Panc1 (cell line): ENCODE measurements around the gene ZNF831. TPM values are rescaled to one million over a fixed set of nuclear protein-coding genes. Genes with fewer than 3 reads are reported as not detected.

ENCODE experiments used
- ATAC-seq: fragments of 200-7000 bp; cut with Tn5 transposase; 2 replicates; pipeline ENCODE4 v1.9.1; 2020; ENCODE audit warnings: mild to moderate bottlenecking, moderate library complexity
- BruUV-seq: library from RNA; stranded (reverse); fragments of 400-500 nt; replicated peaks from 2 replicates; lab custom pipeline; 2021; lab: Mats Ljungman, UMichigan
- CTCF ChIA-PET: fragments of 300-600 bp; sonication (Branson Sonifier 250); formaldehyde crosslinking; loops from one replicate; lab custom pipeline; 2022; ENCODE audit warnings: antibody characterized with exemption; lab: Charles Lee
- POLR2A ChIA-PET: fragments of 300-600 bp; sonication (Branson Sonifier 250); formaldehyde crosslinking; loops from one replicate; lab custom pipeline; 2022; ENCODE audit warnings: antibody characterized with exemption; lab: Charles Lee
- DNase-seq: peaks from one replicate; pipeline ENCODE4 v3.0.0-alpha.2; 2010; ENCODE audit warnings: low read depth, low spot score
- H3K27ac ChIP-seq: 2 replicates; pipeline ENCODE4 v1.5.1; 2011; ENCODE audit warnings: mild to moderate bottlenecking, low read length, inconsistent platforms
- H3K27me3 ChIP-seq: fragments of 200-500 bp; sonication (Bioruptor generic); 2 replicates; pipeline ENCODE4 v1.6.0; 2014; ENCODE audit warnings: low read length, inconsistent platforms; ENCODE audit not compliant: control insufficient read depth, insufficient read depth
- H3K36me3 ChIP-seq: fragments of 200-500 bp; sonication (Bioruptor generic); 2 replicates; pipeline ENCODE4 v1.5.1; 2014; ENCODE audit warnings: inconsistent platforms, mild to moderate bottlenecking, low read length, moderate library complexity; ENCODE audit not compliant: control insufficient read depth, insufficient read depth
- H3K4me1 ChIP-seq: 2 replicates; pipeline ENCODE4 v1.5.1; 2011; ENCODE audit warnings: inconsistent platforms, mild to moderate bottlenecking, low read length, moderate library complexity; ENCODE audit not compliant: control insufficient read depth, insufficient read depth
- H3K4me3 ChIP-seq, 2 experiments: 2 replicates each; pipeline ENCODE4 v1.5.1; 2011 to 2012; ENCODE audit warnings: low read depth in 2 of 2, low read length in 2 of 2, mild to moderate bottlenecking in 2 of 2, inconsistent platforms in 1 of 2, moderate library complexity in 1 of 2
- H3K9me3 ChIP-seq: fragments of 200-500 bp; sonication (Bioruptor generic); 2 replicates; pipeline ENCODE4 v1.5.1; 2014; ENCODE audit warnings: low read depth, mild to moderate bottlenecking, inconsistent platforms, low read length, moderate library complexity; ENCODE audit not compliant: control insufficient read depth, insufficient read depth
- POLR2AphosphoS5 ChIP-seq: IDR thresholded peaks from 2 replicates; pipeline ENCODE4 v1.6.1; 2012; ENCODE audit warnings: mild to moderate bottlenecking, low read depth, low read length, moderate library complexity
- REST ChIP-seq, 2 experiments: IDR thresholded peaks; 2 replicates each; pipeline ENCODE4 v1.6.1; 2011 to 2012; ENCODE audit warnings: low read depth in 2 of 2, control low read depth in 1 of 2, low read length in 1 of 2, mild to moderate bottlenecking in 1 of 2, moderate library complexity in 1 of 2; ENCODE audit not compliant: insufficient read depth in 1 of 2
- SIN3A ChIP-seq: IDR thresholded peaks from 2 replicates; pipeline ENCODE4 v1.6.1; 2012; ENCODE audit warnings: low read depth, mild to moderate bottlenecking, low read length, moderate library complexity, borderline replicate concordance; ENCODE audit not compliant: insufficient read depth
- TCF7L2 ChIP-seq: IDR thresholded peaks from 2 replicates; pipeline ENCODE4 v1.6.1; 2011; ENCODE audit warnings: mild to moderate bottlenecking, low read depth, low read length, inconsistent platforms
- in situ Hi-C: cut with HindIII; loops from 2 replicates; pipeline ENCODE4 v1.10.0; 2016; ENCODE audit warnings: low sequenced_read_pairs, low pct_unique_long_range_greater_than_20kb
- intact Hi-C: fragments of 100-400 bp; cut with micrococcal nuclease; formaldehyde crosslinking; loops from one replicate; pipeline ENCODE4 v1.10.0; 2022; ENCODE audit not compliant: unreplicated experiment
- total RNA-seq: library from RNA; stranded (reverse); gene quantifications from one replicate; pipeline ENCODE4 v1.2.1, GENCODE V29; 2021; ENCODE audit not compliant: unreplicated experiment
- TF ChIP-seq, protein P1 (sequence below): fragments of 450-650 bp; IDR thresholded peaks from 2 replicates; pipeline ENCODE4 v1.5.1; 2017; ENCODE audit warnings: mild to moderate bottlenecking

The ZNF831 gene
- total RNA-seq, 1 experiment from 2014 or later, result 0.03 TPM

GRCh38 chr20:59151391-59151790, 12.2 kb upstream of the ZNF831 start:
- in situ Hi-C loops, result no loop called here
- CTCF ChIA-PET, result no interaction called here
- ATAC-seq, result no peak

DNA sequence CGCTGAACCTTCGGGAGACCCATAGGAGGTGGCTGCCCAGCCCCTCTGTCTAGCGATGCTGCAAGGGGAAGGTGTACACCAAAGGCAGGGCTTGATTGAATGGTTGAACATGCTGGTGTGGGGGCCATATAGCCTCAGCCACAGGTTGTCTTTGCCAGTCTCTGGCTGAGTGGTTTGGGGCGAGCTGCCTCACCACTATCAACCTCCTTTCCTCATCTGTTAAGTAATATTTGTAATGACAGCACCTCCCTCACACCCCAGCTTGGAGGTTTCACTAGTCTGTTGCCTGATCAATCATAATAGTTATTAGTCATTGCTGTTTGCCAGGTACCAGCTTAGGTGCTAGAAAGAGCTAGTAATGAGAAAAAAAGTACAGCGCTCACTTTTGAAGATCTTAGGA, 11.8 kb upstream of the ZNF831 start:
- ChIA-PET POLR2A (no interaction called here), CTCF (no interaction called here)
- no peak overlapping the region for H3K27ac ChIP-seq
- no peak for DNase-seq
- in situ Hi-C loops, result no loop called here
- no peak for ATAC-seq
- no peak for TF ChIP-seq POLR2AphosphoS5
- TF ChIP-seq TCF7L2, result no peak
- TF ChIP-seq, protein P1, sequence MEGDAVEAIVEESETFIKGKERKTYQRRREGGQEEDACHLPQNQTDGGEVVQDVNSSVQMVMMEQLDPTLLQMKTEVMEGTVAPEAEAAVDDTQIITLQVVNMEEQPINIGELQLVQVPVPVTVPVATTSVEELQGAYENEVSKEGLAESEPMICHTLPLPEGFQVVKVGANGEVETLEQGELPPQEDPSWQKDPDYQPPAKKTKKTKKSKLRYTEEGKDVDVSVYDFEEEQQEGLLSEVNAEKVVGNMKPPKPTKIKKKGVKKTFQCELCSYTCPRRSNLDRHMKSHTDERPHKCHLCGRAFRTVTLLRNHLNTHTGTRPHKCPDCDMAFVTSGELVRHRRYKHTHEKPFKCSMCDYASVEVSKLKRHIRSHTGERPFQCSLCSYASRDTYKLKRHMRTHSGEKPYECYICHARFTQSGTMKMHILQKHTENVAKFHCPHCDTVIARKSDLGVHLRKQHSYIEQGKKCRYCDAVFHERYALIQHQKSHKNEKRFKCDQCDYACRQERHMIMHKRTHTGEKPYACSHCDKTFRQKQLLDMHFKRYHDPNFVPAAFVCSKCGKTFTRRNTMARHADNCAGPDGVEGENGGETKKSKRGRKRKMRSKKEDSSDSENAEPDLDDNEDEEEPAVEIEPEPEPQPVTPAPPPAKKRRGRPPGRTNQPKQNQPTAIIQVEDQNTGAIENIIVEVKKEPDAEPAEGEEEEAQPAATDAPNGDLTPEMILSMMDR, result no peak
- TF ChIP-seq SIN3A, result no peak
- no peak for TF ChIP-seq REST (IDR thresholded peaks at IDR 0.05; ENCODE audit: insufficient read depth in 1 of 2, low read depth in 2 of 2, low read length in 1 of 2)
- no peaks in the 10 kb centered on the region for H3K4me1 ChIP-seq
- H3K9me3 ChIP-seq, result no peaks in the 10 kb centered on the region
- intact Hi-C loops, result no loop called here
- H3K27me3 ChIP-seq, result peaks cover 7% of the 10 kb centered on the region
- no peaks in the 10 kb centered on the region for H3K36me3 ChIP-seq
- BruUV-seq, result no TSS peak
- no peak overlapping the region for H3K4me3 ChIP-seq

More at GRCh38 chr20:59151391-59151790, 12.2 kb upstream of the ZNF831 start:
- no TSS peak for BruUV-seq
- Histone ChIP-seq H3K4me3 (no peak overlapping the region), H3K36me3 (no peaks in the 10 kb centered on the region), H3K4me1 (no peaks in the 10 kb centered on the region), H3K27me3 (peaks cover 9% of the 10 kb centered on the region), H3K27ac (no peak overlapping the region), H3K9me3 (no peaks in the 10 kb centered on the region)
- TF ChIP-seq SIN3A, result no peak
- TF ChIP-seq REST (IDR thresholded peaks at IDR 0.05; ENCODE audit: insufficient read depth in 1 of 2, low read depth in 2 of 2, low read length in 1 of 2), result no peak
- TF ChIP-seq TCF7L2, result no peak
- TF ChIP-seq, protein P1, result no peak
- no peak for TF ChIP-seq POLR2AphosphoS5
- DNase-seq, result no peak
- intact Hi-C loops, result no loop called here
- POLR2A ChIA-PET, result no interaction called here
